Endodermal cell (in vitro differentiated cells): Measurements from ENCODE around the gene NUDT9. TPM values are rescaled to one million over a fixed set of nuclear protein-coding genes. Genes with fewer than 3 reads are reported as not detected.
A peak's percentile ranks its signal among the peaks of the same experiment; 100 is the strongest.

Source experiments
- DNase-seq: peaks from one replicate; pipeline ENCODE4 v3.0.0-alpha.2; 2017
- H3K27ac ChIP-seq: 2 replicates; pipeline ENCODE4 v1.5.1; 2013; ENCODE audit warnings: mild to moderate bottlenecking, low read depth, low read length, moderate library complexity
- H3K27me3 ChIP-seq: 2 replicates; pipeline ENCODE4 v1.6.1; 2013; ENCODE audit warnings: mild to moderate bottlenecking, low read length, moderate library complexity; ENCODE audit not compliant: insufficient read depth, control insufficient read depth, poor library complexity, severe bottlenecking
- H3K36me3 ChIP-seq: 2 replicates; pipeline ENCODE4 v1.7.0; 2013; ENCODE audit warnings: mild to moderate bottlenecking, low read length, moderate library complexity; ENCODE audit not compliant: control insufficient read depth, insufficient read depth
- H3K4me1 ChIP-seq: one replicate; pipeline ENCODE4 v1.7.0; 2013; ENCODE audit warnings: low read length; ENCODE audit not compliant: control insufficient read depth, insufficient read depth
- H3K4me3 ChIP-seq: 2 replicates; pipeline ENCODE4 v1.5.1; 2013; ENCODE audit warnings: mild to moderate bottlenecking, low read length, moderate library complexity
- H3K9ac ChIP-seq: 2 replicates; pipeline ENCODE4 v1.6.1; 2013; ENCODE audit warnings: mild to moderate bottlenecking, low read length, moderate library complexity; ENCODE audit not compliant: poor library complexity, severe bottlenecking; ENCODE audit errors: extremely low read depth
- H3K9me3 ChIP-seq: 2 replicates; pipeline ENCODE4 v1.6.1; 2013; ENCODE audit warnings: mild to moderate bottlenecking, low read length, moderate library complexity; ENCODE audit not compliant: control insufficient read depth
- H3K27ac Mint-ChIP-seq: 2 replicates; pipeline ENCODE4 v1.8.0; 2020; ENCODE audit warnings: mixed read lengths
- H3K27me3 Mint-ChIP-seq: 2 replicates; pipeline ENCODE4 v1.8.0; 2021; ENCODE audit warnings: mild to moderate bottlenecking, mixed read lengths; ENCODE audit not compliant: insufficient read depth
- H3K36me3 Mint-ChIP-seq: 2 replicates; pipeline ENCODE4 v1.8.0; 2020; ENCODE audit warnings: low read depth, mixed read lengths
- H3K4me1 Mint-ChIP-seq: 2 replicates; pipeline ENCODE4 v1.8.0; 2020; ENCODE audit warnings: mixed read lengths
- H3K4me3 Mint-ChIP-seq: 2 replicates; pipeline ENCODE4 v1.8.0; 2020; ENCODE audit warnings: mild to moderate bottlenecking, moderate library complexity, mixed read lengths
- H3K9me3 Mint-ChIP-seq: 2 replicates; pipeline ENCODE4 v1.8.0; 2020; ENCODE audit warnings: mild to moderate bottlenecking, mixed read lengths
- CTCF ChIP-seq: fragments of 200-600 bp; sonication (generic); conservative IDR thresholded peaks from 2 replicates; pipeline ENCODE4 v1.5.0; 2021; ENCODE audit warnings: antibody characterized with exemption, mild to moderate bottlenecking
- WGBS, 2 experiments: methylation state at CpG; one replicate each; pipeline versions ENCODE4 v1.1.5 to v1.1.7; 2013; ENCODE audit warnings: missing lambda C conversion rate in 2 of 2, mixed read lengths in 1 of 2; ENCODE audit not compliant: insufficient coverage in 1 of 2, insufficient read length in 1 of 2; 5-methylcytosine and 5-hydroxymethylcytosine counted together
- total RNA-seq, 2 donors: library from RNA; stranded (reverse); fragmentation: NEBNext Ultra II Directional in 1 of 2; extraction: Animal tissue kit (Norgen Biotek cat#: 25700) in 1 of 2; gene quantifications; 2 replicates in 1 of 2; 3 replicates in 1 of 2; pipeline ENCODE4 v1.2.1, GENCODE V29; 2021

The NUDT9 gene
- total RNA-seq, 2 donors from 2014 or later = 23.2 to 28.6 TPM

GRCh38 chr4:87451537-87451936, 29.2 kb downstream of the NUDT9 start:
- Histone ChIP-seq H3K4me1 (no peaks in the 10 kb centered on the region), H3K27me3 (no peaks in the 10 kb centered on the region), H3K36me3 (peaks cover 34% of the 10 kb centered on the region), H3K9me3 (no peaks in the 10 kb centered on the region), H3K4me3 (no peak overlapping the region), H3K27ac (no peak overlapping the region), H3K9ac (no peak overlapping the region)
- Mint-ChIP-seq H3K4me3 (no peak overlapping the region), H3K27me3 (no peaks in the 10 kb centered on the region), H3K27ac (no peak overlapping the region), H3K9me3 (no peaks in the 10 kb centered on the region), H3K4me1 (peaks cover 10% of the 10 kb centered on the region), H3K36me3 (peaks cover 45% of the 10 kb centered on the region)
- no peak for DNase-seq
- TF ChIP-seq CTCF = peak; percentile 56

- no peaks in the 10 kb centered on the region for H3K27me3 Mint-ChIP-seq
- peaks cover 26% of the 10 kb centered on the region for H3K36me3 ChIP-seq
- no peak for TF ChIP-seq CTCF
- H3K36me3 Mint-ChIP-seq = peaks cover 27% of the 10 kb centered on the region
- no peaks in the 10 kb centered on the region for H3K4me1 ChIP-seq
- H3K27ac Mint-ChIP-seq = no peak overlapping the region
- no peak overlapping the region for H3K4me3 ChIP-seq
- H3K9ac ChIP-seq = no peak overlapping the region
- H3K4me3 Mint-ChIP-seq = no peak overlapping the region
- H3K27ac ChIP-seq = no peak overlapping the region
- WGBS, 2 experiments = 90 to 94% methylated on average over 2 to 4 of the region's 4 CpGs
- no peak for DNase-seq
- H3K4me1 Mint-ChIP-seq = peaks cover 30% of the 10 kb centered on the region
- peaks cover 8% of the 10 kb centered on the region for H3K9me3 Mint-ChIP-seq
- H3K27me3 ChIP-seq = no peaks in the 10 kb centered on the region
- peaks cover 7% of the 10 kb centered on the region for H3K9me3 ChIP-seq
Observed at GRCh38 chr4:87458913-87459312, 36.5 kb downstream of the NUDT9 start.

- Histone ChIP-seq H3K27ac (no peak overlapping the region), H3K27me3 (no peaks in the 10 kb centered on the region), H3K9me3 (peaks cover 7% of the 10 kb centered on the region), H3K4me1 (no peaks in the 10 kb centered on the region), H3K4me3 (peak overlapping the region; percentile 3), H3K36me3 (peaks cover 16% of the 10 kb centered on the region), H3K9ac (no peak overlapping the region)
- Mint-ChIP-seq H3K27ac (no peak overlapping the region), H3K4me1 (peaks cover 25% of the 10 kb centered on the region), H3K27me3 (no peaks in the 10 kb centered on the region), H3K4me3 (no peak overlapping the region), H3K36me3 (peaks cover 20% of the 10 kb centered on the region), H3K9me3 (peaks cover 8% of the 10 kb centered on the region)
- no peak for TF ChIP-seq CTCF
- no peak for DNase-seq
Observed at GRCh38 chr4:87461281-87461700, 38.9 kb downstream of the NUDT9 start.
